Measurements from ENCODE around the gene DEFB114. TPM values are rescaled to one million over a fixed set of nuclear protein-coding genes. Genes with fewer than 3 reads are reported as not detected.

The DEFB114 gene
- total and polyA plus RNA-seq, 2 of the 13 experiments (the other 11 are each of a cell fraction or from before 2014, with no cell fraction given): not detected

DNA sequence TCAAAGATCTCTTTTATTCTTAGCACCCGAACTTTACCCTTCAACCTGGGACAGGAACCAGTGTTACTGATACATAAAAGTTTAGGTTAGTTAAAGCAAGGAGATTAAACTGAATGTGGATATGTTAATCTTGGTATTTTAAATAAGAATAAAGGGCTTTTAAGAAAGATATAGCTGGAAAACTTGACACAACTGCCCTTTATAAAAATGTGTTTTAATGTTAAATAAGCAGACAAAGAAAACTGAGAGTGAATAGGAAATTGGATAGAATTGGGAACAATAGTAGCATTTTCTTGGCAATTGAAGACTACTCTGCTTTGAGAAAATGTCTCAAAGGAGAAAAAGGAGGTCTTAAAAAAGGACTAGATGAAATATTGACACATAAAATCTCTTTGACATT lies 51.8 kb downstream of the DEFB114 start (continued):
- TF ChIP-seq, protein P1, sequence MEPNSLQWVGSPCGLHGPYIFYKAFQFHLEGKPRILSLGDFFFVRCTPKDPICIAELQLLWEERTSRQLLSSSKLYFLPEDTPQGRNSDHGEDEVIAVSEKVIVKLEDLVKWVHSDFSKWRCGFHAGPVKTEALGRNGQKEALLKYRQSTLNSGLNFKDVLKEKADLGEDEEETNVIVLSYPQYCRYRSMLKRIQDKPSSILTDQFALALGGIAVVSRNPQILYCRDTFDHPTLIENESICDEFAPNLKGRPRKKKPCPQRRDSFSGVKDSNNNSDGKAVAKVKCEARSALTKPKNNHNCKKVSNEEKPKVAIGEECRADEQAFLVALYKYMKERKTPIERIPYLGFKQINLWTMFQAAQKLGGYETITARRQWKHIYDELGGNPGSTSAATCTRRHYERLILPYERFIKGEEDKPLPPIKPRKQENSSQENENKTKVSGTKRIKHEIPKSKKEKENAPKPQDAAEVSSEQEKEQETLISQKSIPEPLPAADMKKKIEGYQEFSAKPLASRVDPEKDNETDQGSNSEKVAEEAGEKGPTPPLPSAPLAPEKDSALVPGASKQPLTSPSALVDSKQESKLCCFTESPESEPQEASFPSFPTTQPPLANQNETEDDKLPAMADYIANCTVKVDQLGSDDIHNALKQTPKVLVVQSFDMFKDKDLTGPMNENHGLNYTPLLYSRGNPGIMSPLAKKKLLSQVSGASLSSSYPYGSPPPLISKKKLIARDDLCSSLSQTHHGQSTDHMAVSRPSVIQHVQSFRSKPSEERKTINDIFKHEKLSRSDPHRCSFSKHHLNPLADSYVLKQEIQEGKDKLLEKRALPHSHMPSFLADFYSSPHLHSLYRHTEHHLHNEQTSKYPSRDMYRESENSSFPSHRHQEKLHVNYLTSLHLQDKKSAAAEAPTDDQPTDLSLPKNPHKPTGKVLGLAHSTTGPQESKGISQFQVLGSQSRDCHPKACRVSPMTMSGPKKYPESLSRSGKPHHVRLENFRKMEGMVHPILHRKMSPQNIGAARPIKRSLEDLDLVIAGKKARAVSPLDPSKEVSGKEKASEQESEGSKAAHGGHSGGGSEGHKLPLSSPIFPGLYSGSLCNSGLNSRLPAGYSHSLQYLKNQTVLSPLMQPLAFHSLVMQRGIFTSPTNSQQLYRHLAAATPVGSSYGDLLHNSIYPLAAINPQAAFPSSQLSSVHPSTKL (CRISPR knock-in tag; IDR thresholded peaks at IDR 0.05): no peak
- TF ChIP-seq YY1 (IDR thresholded peaks at IDR 0.05; ENCODE audit: insufficient read depth, insufficient replicate concordance, low read depth, low read length): no peak

DNA sequence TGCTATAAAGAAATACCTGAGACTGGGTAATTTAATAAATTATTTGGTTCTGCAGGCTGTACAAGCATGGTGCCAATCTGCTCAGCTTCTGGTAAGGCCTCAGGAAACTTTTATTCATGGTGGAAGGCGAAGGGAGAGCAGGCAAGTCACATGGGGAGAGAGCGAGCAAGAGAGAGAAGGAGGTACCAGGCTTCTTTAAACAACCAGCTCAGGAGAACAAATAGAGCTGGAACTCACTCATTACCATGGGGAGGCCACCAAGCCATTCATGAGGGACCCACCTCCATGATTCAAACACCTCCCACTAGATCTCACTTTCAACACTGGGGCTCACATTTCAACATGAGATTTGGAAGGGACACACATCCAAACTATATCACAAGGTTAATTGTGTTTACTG lies 52.7 kb downstream of the DEFB114 start:
- H3K36me3 ChIP-seq (replicated peaks in 1 of 2; ENCODE audit: control insufficient read depth in 1 of 2, insufficient read depth in 2 of 2, low read length in 2 of 2): no peaks in the 10 kb centered on the region
- DNase-seq (ENCODE audit: low spot score) (no peak), ATAC-seq (no peak), FAIRE-seq (no peak)
- intact Hi-C loops (cut with micrococcal nuclease; ENCODE audit: unreplicated experiment): no loop called here
- H3K4me1 ChIP-seq (ENCODE audit: insufficient read depth, low read length): no peaks in the 10 kb centered on the region
- BruUV-seq (replicated peaks): no TSS peak
- H3K79me2 ChIP-seq (ENCODE audit: insufficient read depth, low read length): no peaks in the 10 kb centered on the region
- H3K27me3 ChIP-seq (ENCODE audit: control insufficient read depth in 1 of 2, insufficient read depth in 2 of 2, low read length in 2 of 2): no peaks in the 10 kb centered on the region
- 24% methylated on average over 2 of the region's 2 CpGs for WGBS (ENCODE audit: low lambda C conversion rate)
- POLR2A ChIA-PET: no interaction called here
- no peak overlapping the region for H3K27ac ChIP-seq (ENCODE audit: extremely low read length, insufficient read depth, low read length)
- TF ChIP-seq ZEB1 (IDR thresholded peaks at IDR 0.05; ENCODE audit: insufficient replicate concordance, low read depth): no peak
- no peak for TF ChIP-seq NBN (conservative IDR thresholded peaks at IDR 0.05)
- CTCF ChIA-PET (ENCODE audit: low intra/inter-chr PET ratio, low total read pairs): no interaction called here
- no peak overlapping the region for H3K9ac ChIP-seq (ENCODE audit: insufficient read depth, low read depth, low read length)
- no peak overlapping the region for H3K4me2 ChIP-seq (ENCODE audit: low read depth, low read length)
- H3K4me3 ChIP-seq (replicated peaks in 1 of 3; ENCODE audit: insufficient read depth in 1 of 3, low read depth in 2 of 3, low read length in 3 of 3): no peak overlapping the region
- H4K20me1 ChIP-seq (ENCODE audit: insufficient read depth, low read length): no peaks in the 10 kb centered on the region
- no peaks in the 10 kb centered on the region for H3K9me3 ChIP-seq (ENCODE audit: low read length)
- no peak overlapping the region for H2AFZ ChIP-seq (ENCODE audit: low read length)
- in situ Hi-C loops (cut with HindIII; ENCODE audit: extremely low pct_ligation_motif_present, low pct_unique_long_range_greater_than_20kb): no loop called here

Other genes with a start within 250 kb of the DEFB114 start
- gene CRISP3, start 219.8 kb downstream of the DEFB114 start, total RNA-seq (2016; rRNA removed; fragmentation: Illumina TruSeq; extraction: Trizol): not detected in 2 replicates
- gene CRISP3, start 219.8 kb downstream of the DEFB114 start, polyA plus RNA-seq (2011; rRNA removed): not detected in 2 replicates
- not detected in 2 replicates for gene PGK2, start 176.9 kb downstream of the DEFB114 start, total RNA-seq (2016; rRNA removed; fragmentation: Illumina TruSeq; extraction: Trizol)
- gene PGK2, start 176.9 kb downstream of the DEFB114 start, polyA plus RNA-seq (2011; rRNA removed): not detected in 2 replicates
- not detected in 2 replicates for gene CRISP1, start 97.6 kb downstream of the DEFB114 start, total RNA-seq (2016; rRNA removed; fragmentation: Illumina TruSeq; extraction: Trizol)
- gene CRISP1, start 97.6 kb downstream of the DEFB114 start, polyA plus RNA-seq (2011; rRNA removed): not detected in 2 replicates
- not detected in 2 replicates for gene DEFB113, start 5.5 kb upstream of the DEFB114 start, total RNA-seq (2016; rRNA removed; fragmentation: Illumina TruSeq; extraction: Trizol)
- gene DEFB113, start 5.5 kb upstream of the DEFB114 start, polyA plus RNA-seq (2011; rRNA removed): not detected in 2 replicates
- gene DEFB110, start 57.8 kb upstream of the DEFB114 start, total RNA-seq (2016; rRNA removed; fragmentation: Illumina TruSeq; extraction: Trizol): not detected in 2 replicates
- not detected in 2 replicates for gene DEFB110, start 57.8 kb upstream of the DEFB114 start, polyA plus RNA-seq (2011; rRNA removed)
- not detected in 2 replicates for gene DEFB112, start 85.8 kb upstream of the DEFB114 start, total RNA-seq (2016; rRNA removed; fragmentation: Illumina TruSeq; extraction: Trizol)
- not detected in 2 replicates for gene DEFB112, start 85.8 kb upstream of the DEFB114 start, polyA plus RNA-seq (2011; rRNA removed)